ENCODE data around the gene BTBD9. TPM values are rescaled to one million over a fixed set of nuclear protein-coding genes. Genes with fewer than 3 reads are reported as not detected.

BTBD9 gene
- total and polyA plus RNA-seq, 2 experiments from 2014 or later = 13.0 to 17.0 TPM

- H3K4me2 ChIP-seq = no peak overlapping the region
- H3K27ac ChIP-seq = no peak overlapping the region
- no peak overlapping the region for H2AFZ ChIP-seq
- no peaks in the 10 kb centered on the region for H3K9me3 ChIP-seq (ENCODE audit: low read depth)
- H3K9me2 ChIP-seq (replicated peaks; ENCODE audit: insufficient read depth) = no peaks in the 10 kb centered on the region
- TF ChIP-seq, protein P1, sequence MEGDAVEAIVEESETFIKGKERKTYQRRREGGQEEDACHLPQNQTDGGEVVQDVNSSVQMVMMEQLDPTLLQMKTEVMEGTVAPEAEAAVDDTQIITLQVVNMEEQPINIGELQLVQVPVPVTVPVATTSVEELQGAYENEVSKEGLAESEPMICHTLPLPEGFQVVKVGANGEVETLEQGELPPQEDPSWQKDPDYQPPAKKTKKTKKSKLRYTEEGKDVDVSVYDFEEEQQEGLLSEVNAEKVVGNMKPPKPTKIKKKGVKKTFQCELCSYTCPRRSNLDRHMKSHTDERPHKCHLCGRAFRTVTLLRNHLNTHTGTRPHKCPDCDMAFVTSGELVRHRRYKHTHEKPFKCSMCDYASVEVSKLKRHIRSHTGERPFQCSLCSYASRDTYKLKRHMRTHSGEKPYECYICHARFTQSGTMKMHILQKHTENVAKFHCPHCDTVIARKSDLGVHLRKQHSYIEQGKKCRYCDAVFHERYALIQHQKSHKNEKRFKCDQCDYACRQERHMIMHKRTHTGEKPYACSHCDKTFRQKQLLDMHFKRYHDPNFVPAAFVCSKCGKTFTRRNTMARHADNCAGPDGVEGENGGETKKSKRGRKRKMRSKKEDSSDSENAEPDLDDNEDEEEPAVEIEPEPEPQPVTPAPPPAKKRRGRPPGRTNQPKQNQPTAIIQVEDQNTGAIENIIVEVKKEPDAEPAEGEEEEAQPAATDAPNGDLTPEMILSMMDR (IDR thresholded peaks at IDR 0.05; ENCODE audit: poor library complexity) = no peak
- no peak for TF ChIP-seq EZH2phosphoT487 (IDR thresholded peaks at IDR 0.05; ENCODE audit: low read depth, severe bottlenecking, unreplicated experiment)
- no peak for TF ChIP-seq EZH2 (IDR thresholded peaks at IDR 0.05; ENCODE audit: borderline replicate concordance)
- H3K4me3 ChIP-seq = no peak overlapping the region
- no peaks in the 10 kb centered on the region for H4K20me1 ChIP-seq (ENCODE audit: insufficient read depth, poor library complexity, severe bottlenecking)
- 81% methylated on average over 5 of the region's 5 CpGs for WGBS (ENCODE audit: low lambda C conversion rate, missing lambda C conversion rate)
- no peaks in the 10 kb centered on the region for H3K36me3 ChIP-seq (replicated peaks; ENCODE audit: insufficient read depth, low read depth)
- no peak for DNase-seq (ENCODE audit: low spot score)
- H3K4me1 ChIP-seq (ENCODE audit: insufficient read depth) = no peaks in the 10 kb centered on the region
- H3K79me2 ChIP-seq = no peaks in the 10 kb centered on the region
- peaks cover 4% of the 10 kb centered on the region for H3K27me3 ChIP-seq
Observed at GRCh38 chr6:38481211-38481836, 158.4 kb downstream of the BTBD9 start.

DNA sequence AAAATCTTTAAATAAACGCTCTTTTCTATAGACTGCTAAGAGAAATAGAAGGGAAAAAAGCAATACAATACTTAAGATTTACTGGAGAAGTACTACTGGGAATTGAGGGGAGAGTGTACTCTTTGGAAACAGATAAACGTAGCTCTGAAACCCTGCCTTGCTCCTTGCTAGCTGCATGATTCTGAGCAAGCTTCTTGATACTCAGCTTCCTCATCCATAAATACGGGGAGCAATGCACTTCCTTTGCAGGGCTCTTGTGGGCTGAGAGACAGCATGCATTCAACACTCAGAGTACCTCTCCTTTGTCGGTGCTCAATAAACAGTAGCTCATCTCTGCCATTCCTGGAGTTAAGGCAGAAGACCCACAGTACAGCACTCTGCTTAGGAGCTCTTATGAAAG, 159.7 kb downstream of the BTBD9 start:
- Histone ChIP-seq H3K36me3 (replicated peaks; ENCODE audit: insufficient read depth, low read depth) (no peaks in the 10 kb centered on the region), H3K4me1 (ENCODE audit: insufficient read depth) (no peaks in the 10 kb centered on the region), H4K20me1 (ENCODE audit: insufficient read depth, poor library complexity, severe bottlenecking) (no peaks in the 10 kb centered on the region), H3K79me2 (no peaks in the 10 kb centered on the region), H3K4me2 (no peak overlapping the region), H3K4me3 (no peak overlapping the region), H3K27ac (no peak overlapping the region), H3K9me2 (replicated peaks; ENCODE audit: insufficient read depth) (no peaks in the 10 kb centered on the region), H3K9me3 (ENCODE audit: low read depth) (no peaks in the 10 kb centered on the region), H2AFZ (no peak overlapping the region), H3K27me3 (peaks cover 4% of the 10 kb centered on the region)
- DNase-seq (ENCODE audit: low spot score) = no peak
- WGBS (ENCODE audit: low lambda C conversion rate, missing lambda C conversion rate) = 88% methylated on average over 4 of the region's 4 CpGs
- TF ChIP-seq, protein P1 (IDR thresholded peaks at IDR 0.05; ENCODE audit: poor library complexity) = no peak
- TF ChIP-seq EZH2 (IDR thresholded peaks at IDR 0.05; ENCODE audit: borderline replicate concordance) (no peak), EZH2phosphoT487 (IDR thresholded peaks at IDR 0.05; ENCODE audit: low read depth, severe bottlenecking, unreplicated experiment) (no peak)

DNA sequence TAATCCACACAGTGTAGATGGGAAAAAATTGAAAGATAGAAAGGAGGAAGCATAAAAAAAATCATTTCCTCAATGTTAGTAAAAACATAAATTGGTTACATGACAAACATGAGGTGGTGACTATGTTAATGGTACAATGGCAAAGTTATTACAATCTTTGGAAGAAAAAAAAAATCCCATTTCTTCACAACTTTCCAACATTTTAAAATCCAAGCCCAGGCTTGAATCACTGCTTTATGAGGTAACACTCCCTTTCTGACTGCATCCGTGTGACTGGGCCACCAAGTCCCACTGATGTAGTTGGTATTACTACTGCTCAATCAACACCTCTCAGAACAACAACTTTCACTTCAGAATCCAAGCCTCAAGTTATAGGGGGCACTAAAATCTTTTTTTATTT, 160.4 kb downstream of the BTBD9 start:
- 96% methylated on average over 1 of the region's 1 CpG for WGBS (ENCODE audit: low lambda C conversion rate, missing lambda C conversion rate)

DNA sequence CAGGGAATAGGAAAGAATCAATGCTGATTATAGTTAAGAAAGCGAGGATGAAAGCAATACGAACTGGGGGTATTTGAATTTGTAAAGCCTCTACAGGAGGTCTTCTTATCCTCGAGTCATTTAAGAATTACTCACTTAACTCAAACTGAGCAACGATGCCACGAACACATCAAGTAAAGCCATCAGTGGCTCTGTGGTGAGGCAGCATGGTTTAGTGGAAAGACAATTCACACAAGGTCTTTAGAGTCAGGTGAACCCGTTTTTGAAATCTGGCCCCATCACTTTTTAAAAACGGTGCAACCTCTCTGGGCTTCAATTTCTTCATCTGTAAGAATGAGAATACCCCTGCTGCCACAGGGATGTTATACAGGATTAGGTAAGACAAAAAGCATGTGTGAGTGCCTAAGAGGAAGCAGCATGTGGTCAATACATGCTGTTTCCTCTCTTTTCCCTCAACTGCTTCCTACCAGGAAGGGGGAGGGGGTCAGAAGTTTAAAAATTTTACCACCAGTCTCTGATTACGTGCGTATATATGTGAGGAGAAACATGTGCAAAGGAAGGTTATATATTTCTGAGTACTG, 162.0 kb downstream of the BTBD9 start:
- no peaks in the 10 kb centered on the region for H3K4me1 ChIP-seq (ENCODE audit: insufficient read depth)
- H3K27me3 ChIP-seq = peaks cover 4% of the 10 kb centered on the region
- H3K4me2 ChIP-seq = no peak overlapping the region
- H3K27ac ChIP-seq = no peak overlapping the region
- WGBS (ENCODE audit: low lambda C conversion rate, missing lambda C conversion rate) = 36% methylated on average over 9 of the region's 9 CpGs
- DNase-seq (ENCODE audit: low spot score) = no peak
- no peaks in the 10 kb centered on the region for H3K9me2 ChIP-seq (replicated peaks; ENCODE audit: insufficient read depth)
- no peak overlapping the region for H2AFZ ChIP-seq
- H3K9me3 ChIP-seq (ENCODE audit: low read depth) = no peaks in the 10 kb centered on the region
- no peak overlapping the region for H3K4me3 ChIP-seq
- no peaks in the 10 kb centered on the region for H3K79me2 ChIP-seq
- TF ChIP-seq EZH2 (IDR thresholded peaks at IDR 0.05; ENCODE audit: borderline replicate concordance) (no peak), EZH2phosphoT487 (IDR thresholded peaks at IDR 0.05; ENCODE audit: low read depth, severe bottlenecking, unreplicated experiment) (no peak)
- TF ChIP-seq, protein P1 (IDR thresholded peaks at IDR 0.05; ENCODE audit: poor library complexity) = no peak
- no peaks in the 10 kb centered on the region for H3K36me3 ChIP-seq (replicated peaks; ENCODE audit: insufficient read depth, low read depth)
- no peaks in the 10 kb centered on the region for H4K20me1 ChIP-seq (ENCODE audit: insufficient read depth, poor library complexity, severe bottlenecking)

More for the DNA sequence above, 160.4 kb downstream of the BTBD9 start:
- H4K20me1 ChIP-seq (ENCODE audit: insufficient read depth, poor library complexity, severe bottlenecking) = no peaks in the 10 kb centered on the region
- H3K79me2 ChIP-seq = no peaks in the 10 kb centered on the region
- no peak for DNase-seq (ENCODE audit: low spot score)
- no peaks in the 10 kb centered on the region for H3K9me3 ChIP-seq (ENCODE audit: low read depth)
- no peaks in the 10 kb centered on the region for H3K4me1 ChIP-seq (ENCODE audit: insufficient read depth)
- no peak overlapping the region for H3K4me3 ChIP-seq
- H3K9me2 ChIP-seq (replicated peaks; ENCODE audit: insufficient read depth) = no peaks in the 10 kb centered on the region
- H3K36me3 ChIP-seq (replicated peaks; ENCODE audit: insufficient read depth, low read depth) = no peaks in the 10 kb centered on the region
- no peak overlapping the region for H3K4me2 ChIP-seq
- H2AFZ ChIP-seq = no peak overlapping the region
- H3K27me3 ChIP-seq = peaks cover 4% of the 10 kb centered on the region
- no peak overlapping the region for H3K27ac ChIP-seq
- no peak for TF ChIP-seq EZH2 (IDR thresholded peaks at IDR 0.05; ENCODE audit: borderline replicate concordance)

All from hepatocyte (in vitro differentiated cells).